HCT116 (cell line): ENCODE results near the gene KRT38.

ENCODE experiments used
- EZH2 ChIP-seq: fragments of 200-600 bp; sonication (generic); IDR thresholded peaks from 2 replicates; pipeline ENCODE4 v1.6.1; 2017; ENCODE audit warnings: antibody characterized with exemption, mixed run types
- EZH2phosphoT487 ChIP-seq: fragments of 200-600 bp; IDR thresholded peaks from 2 replicates; pipeline ENCODE4 v1.6.1; 2018; ENCODE audit warnings: antibody characterized with exemption, borderline replicate concordance
- POLR2A ChIP-seq: IDR thresholded peaks from 2 replicates; pipeline ENCODE4 v1.7.0; 2011; ENCODE audit warnings: borderline replicate concordance; ENCODE audit not compliant: insufficient read depth, insufficient read length; ENCODE audit errors: extremely low read depth
- POLR2AphosphoS5 ChIP-seq: IDR thresholded peaks from 2 replicates; pipeline ENCODE4 v1.6.1; 2011; ENCODE audit warnings: mild to moderate bottlenecking, low read depth, low read length, moderate library complexity
- SIN3A ChIP-seq: IDR thresholded peaks from 2 replicates; pipeline ENCODE4 v1.6.1; 2012; ENCODE audit warnings: low read depth
- YY1 ChIP-seq: IDR thresholded peaks from 2 replicates; pipeline ENCODE4 v1.6.1; 2011; ENCODE audit warnings: low read length, low read depth, moderate library complexity, mild to moderate bottlenecking; ENCODE audit not compliant: insufficient replicate concordance; ENCODE audit errors: extremely low read depth
- TF ChIP-seq, protein P1 (sequence below), 3 experiments: fragments of 200-600 bp in 1 of 3; sonication (generic) in 1 of 3; IDR thresholded peaks in 2 of 3; conservative IDR thresholded peaks in 1 of 3; 2 replicates each; pipeline ENCODE4 v1.5.1; 2012 to 2017; ENCODE audit warnings: low read depth in 2 of 3, low read length in 2 of 3, antibody characterized with exemption in 1 of 3, borderline replicate concordance in 1 of 3, control low read depth in 1 of 3, mild to moderate bottlenecking in 1 of 3, mixed read lengths in 1 of 3, mixed run types in 1 of 3, moderate library complexity in 1 of 3; ENCODE audit not compliant: insufficient read depth in 1 of 3
- TF ChIP-seq, protein P2 (sequence below): IDR thresholded peaks from 2 replicates; pipeline ENCODE4 v1.6.1; 2012

GRCh38 chr17:41419716-41420115, 21.1 kb downstream of the KRT38 start:
- TF ChIP-seq POLR2A, result no peak
- TF ChIP-seq POLR2AphosphoS5, result no peak
- TF ChIP-seq, protein P1, sequence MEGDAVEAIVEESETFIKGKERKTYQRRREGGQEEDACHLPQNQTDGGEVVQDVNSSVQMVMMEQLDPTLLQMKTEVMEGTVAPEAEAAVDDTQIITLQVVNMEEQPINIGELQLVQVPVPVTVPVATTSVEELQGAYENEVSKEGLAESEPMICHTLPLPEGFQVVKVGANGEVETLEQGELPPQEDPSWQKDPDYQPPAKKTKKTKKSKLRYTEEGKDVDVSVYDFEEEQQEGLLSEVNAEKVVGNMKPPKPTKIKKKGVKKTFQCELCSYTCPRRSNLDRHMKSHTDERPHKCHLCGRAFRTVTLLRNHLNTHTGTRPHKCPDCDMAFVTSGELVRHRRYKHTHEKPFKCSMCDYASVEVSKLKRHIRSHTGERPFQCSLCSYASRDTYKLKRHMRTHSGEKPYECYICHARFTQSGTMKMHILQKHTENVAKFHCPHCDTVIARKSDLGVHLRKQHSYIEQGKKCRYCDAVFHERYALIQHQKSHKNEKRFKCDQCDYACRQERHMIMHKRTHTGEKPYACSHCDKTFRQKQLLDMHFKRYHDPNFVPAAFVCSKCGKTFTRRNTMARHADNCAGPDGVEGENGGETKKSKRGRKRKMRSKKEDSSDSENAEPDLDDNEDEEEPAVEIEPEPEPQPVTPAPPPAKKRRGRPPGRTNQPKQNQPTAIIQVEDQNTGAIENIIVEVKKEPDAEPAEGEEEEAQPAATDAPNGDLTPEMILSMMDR (IDR thresholded peaks at IDR 0.05 in 2 of 3, conservative IDR thresholded peaks at IDR 0.05 in 1 of 3; ENCODE audit: borderline replicate concordance in 1 of 3, insufficient read depth in 1 of 3, low read depth in 2 of 3, low read length in 2 of 3), result no peak
- no peak for TF ChIP-seq EZH2
- no peak for TF ChIP-seq EZH2phosphoT487
- no peak for TF ChIP-seq SIN3A
- TF ChIP-seq, protein P2, sequence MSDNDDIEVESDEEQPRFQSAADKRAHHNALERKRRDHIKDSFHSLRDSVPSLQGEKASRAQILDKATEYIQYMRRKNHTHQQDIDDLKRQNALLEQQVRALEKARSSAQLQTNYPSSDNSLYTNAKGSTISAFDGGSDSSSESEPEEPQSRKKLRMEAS, result no peak
- TF ChIP-seq YY1, result no peak
